Liver (tissue), 9 donors: ENCODE data around the gene CLDN12. TPM values are rescaled to one million over a fixed set of nuclear protein-coding genes. Genes with fewer than 3 reads are reported as not detected.

Experiments used
- DNase-seq: peaks from one replicate; pipeline ENCODE4 v3.0.0-alpha.2; 2017; ENCODE audit warnings: low spot score
- H3K27ac ChIP-seq, 2 donors: one replicate each; pipeline ENCODE4 v1.7.0; 2013; ENCODE audit warnings: inconsistent platforms in 2 of 2, low read length in 2 of 2, control low read depth in 1 of 2, low read depth in 1 of 2, mild to moderate bottlenecking in 1 of 2
- H3K27me3 ChIP-seq, 4 donors: one replicate each; pipeline versions ENCODE4 v1.6.1 to v1.7.0; 2013; ENCODE audit warnings: low read length in 3 of 4, inconsistent platforms in 1 of 4, mild to moderate bottlenecking in 1 of 4, moderate library complexity in 1 of 4; ENCODE audit not compliant: control insufficient read depth in 4 of 4, insufficient read depth in 4 of 4
- H3K36me3 ChIP-seq, 4 donors: one replicate each; pipeline versions ENCODE4 v1.6.1 to v1.7.0; 2013; ENCODE audit warnings: low read length in 3 of 4, mild to moderate bottlenecking in 3 of 4, low read depth in 1 of 4, moderate library complexity in 1 of 4; ENCODE audit not compliant: control insufficient read depth in 4 of 4, insufficient read depth in 3 of 4
- H3K4me1 ChIP-seq, 4 donors: one replicate each; pipeline versions ENCODE4 v1.6.1 to v1.7.0; 2013; ENCODE audit warnings: low read length in 3 of 4, mild to moderate bottlenecking in 3 of 4, moderate library complexity in 1 of 4; ENCODE audit not compliant: control insufficient read depth in 4 of 4, insufficient read depth in 4 of 4
- H3K4me3 ChIP-seq, 3 donors: one replicate each; pipeline versions ENCODE4 v1.6.1 to v1.7.0; 2013; ENCODE audit warnings: low read length in 3 of 3, control low read depth in 1 of 3, low read depth in 1 of 3, mild to moderate bottlenecking in 1 of 3
- H3K9ac ChIP-seq, 2 donors: one replicate each; pipeline ENCODE4 v1.7.0; 2013; ENCODE audit warnings: low read length in 2 of 2, mild to moderate bottlenecking in 2 of 2, moderate library complexity in 2 of 2, control low read depth in 1 of 2, low read depth in 1 of 2
- H3K9me3 ChIP-seq, 4 donors: one replicate each; pipeline versions ENCODE4 v1.6.1 to v1.7.0; 2013; ENCODE audit warnings: low read length in 3 of 4; ENCODE audit not compliant: control insufficient read depth in 4 of 4
- ATF3 ChIP-seq: IDR thresholded peaks from 2 replicates; pipeline ENCODE4 v1.6.1; 2016; ENCODE audit warnings: antibody characterized with exemption
- CTCF ChIP-seq: fragments of 150-350 bp; IDR thresholded peaks from 2 replicates; pipeline ENCODE4 v1.5.1; 2017; ENCODE audit warnings: improper control_type of control experiment, low read depth, low read length; ENCODE audit not compliant: missing input control
- EGR1 ChIP-seq, 2 donors: IDR thresholded peaks; 2 replicates each; pipeline ENCODE4 v1.6.1; 2016 to 2018; ENCODE audit warnings: antibody characterized with exemption in 2 of 2, low read depth in 2 of 2
- FOXA1 ChIP-seq: IDR thresholded peaks from 2 replicates; pipeline ENCODE4 v1.6.1; 2016; ENCODE audit warnings: antibody characterized with exemption
- FOXA2 ChIP-seq: IDR thresholded peaks from 2 replicates; pipeline ENCODE4 v1.6.1; 2016; ENCODE audit warnings: antibody characterized with exemption
- HNF4A ChIP-seq, 2 donors: conservative IDR thresholded peaks; 2 replicates each; pipeline ENCODE4 v1.6.1; 2016; ENCODE audit warnings: antibody characterized with exemption in 2 of 2, mild to moderate bottlenecking in 2 of 2
- HNF4G ChIP-seq: IDR thresholded peaks from 2 replicates; pipeline ENCODE4 v1.6.1; 2016; ENCODE audit warnings: antibody characterized with exemption
- JUND ChIP-seq, 2 donors: IDR thresholded peaks; 2 replicates each; pipeline ENCODE4 v1.6.1; 2016; ENCODE audit warnings: antibody characterized with exemption in 2 of 2
- RAD21 ChIP-seq, 2 donors: IDR thresholded peaks; 2 replicates each; pipeline ENCODE4 v1.6.1; 2016; ENCODE audit warnings: antibody characterized with exemption in 2 of 2, mild to moderate bottlenecking in 2 of 2
- RXRA ChIP-seq, 2 donors: IDR thresholded peaks; 2 replicates each; pipeline ENCODE4 v1.6.1; 2017 to 2018; ENCODE audit warnings: antibody characterized with exemption in 2 of 2, mild to moderate bottlenecking in 1 of 2
- SP1 ChIP-seq: IDR thresholded peaks from 2 replicates; pipeline ENCODE4 v1.6.1; 2018; ENCODE audit warnings: antibody characterized with exemption, mild to moderate bottlenecking
- TAF1 ChIP-seq: conservative IDR thresholded peaks from 2 replicates; pipeline ENCODE4 v1.6.1; 2016; ENCODE audit warnings: antibody characterized with exemption, mild to moderate bottlenecking
- YY1 ChIP-seq: IDR thresholded peaks from 2 replicates; pipeline ENCODE4 v1.6.1; 2016; ENCODE audit warnings: antibody characterized with exemption, mild to moderate bottlenecking
- ZBTB33 ChIP-seq: IDR thresholded peaks from 2 replicates; pipeline ENCODE4 v1.6.1; 2016; ENCODE audit warnings: antibody characterized with exemption
- WGBS: extraction: QIAGEN DNeasy Blood & Tissue Kit; methylation state at CpG from one replicate; pipeline ENCODE4 v1.1.7; 2013; 5-methylcytosine and 5-hydroxymethylcytosine counted together
- polyA plus RNA-seq, 2 donors: library from polyadenylated mRNA; stranded (reverse) in 1 of 2; unstranded in 1 of 2; fragments of 200-250 nt in 1 of 2; fragments of >200 nt in 1 of 2; fragmentation: Nextera tagmentation in 1 of 2; extraction: Ambion mirVana in 1 of 2; gene quantifications; one replicate each; pipeline versions ENCODE4 v1.2.1 to v1.2.3, GENCODE V29; 2013 to 2015
- total RNA-seq, 2 donors: library from RNA; depleted of rRNA; stranded (reverse); fragments of >200 nt; gene quantifications; one replicate each; pipeline ENCODE4 v1.2.3, GENCODE V29; 2014
- TF ChIP-seq, protein P1 (sequence below): IDR thresholded peaks from 2 replicates; pipeline ENCODE4 v1.6.1; 2016; ENCODE audit warnings: antibody characterized with exemption
- TF ChIP-seq, protein P2 (sequence below): IDR thresholded peaks from 2 replicates; pipeline ENCODE4 v1.6.1; 2016; ENCODE audit warnings: antibody characterized with exemption, mild to moderate bottlenecking
- donor health status: healthy.
- donor health status: healthy.
- donor health status: healthy.
- donor health status: healthy.
- donor health status: healthy.

CLDN12 gene
- total and polyA plus RNA-seq, 4 donors, result 22.5 to 50.0 (median 23.7) TPM

GRCh38 chr7:90432752-90433151, 29.5 kb downstream of the CLDN12 start (continued):
- TF ChIP-seq CTCF (no peak), RXRA (IDR thresholded peaks at IDR 0.05) (no peak), HNF4A (conservative IDR thresholded peaks at IDR 0.05) (no peak)

DNA sequence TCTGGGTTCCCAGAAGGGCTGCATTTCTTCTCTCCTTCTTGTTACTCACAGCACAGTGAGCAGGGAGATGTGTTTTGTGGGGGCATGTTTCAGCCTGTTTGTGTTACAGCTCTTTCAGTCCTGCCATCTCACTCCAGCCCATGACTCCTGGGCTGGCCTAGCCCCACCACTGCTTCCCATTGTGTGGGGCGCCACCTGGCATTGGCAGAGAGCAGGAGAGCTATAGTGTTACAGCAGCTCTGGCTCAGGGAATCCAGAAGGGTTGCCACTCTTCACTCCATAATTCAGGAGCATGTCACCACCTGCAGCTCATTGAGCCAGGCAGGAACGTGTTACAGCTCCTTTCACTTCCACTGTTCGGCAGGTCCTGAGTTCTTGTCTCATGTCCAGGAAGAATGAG, 30.0 kb downstream of the CLDN12 start:
- H3K4me3 ChIP-seq, result peak overlapping the region in 2 of 3 donors; percentile 4 to 23
- H3K9ac ChIP-seq, result no peak overlapping the region
- TF ChIP-seq, protein P1, sequence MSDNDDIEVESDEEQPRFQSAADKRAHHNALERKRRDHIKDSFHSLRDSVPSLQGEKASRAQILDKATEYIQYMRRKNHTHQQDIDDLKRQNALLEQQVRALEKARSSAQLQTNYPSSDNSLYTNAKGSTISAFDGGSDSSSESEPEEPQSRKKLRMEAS, result no peak
- TF ChIP-seq HNF4G (no peak), HNF4A (conservative IDR thresholded peaks at IDR 0.05) (no peak), SP1 (no peak), FOXA1 (no peak), JUND (IDR thresholded peaks at IDR 0.05) (no peak), EGR1 (IDR thresholded peaks at IDR 0.05; ENCODE audit: low read depth in 2 of 2) (no peak), ATF3 (no peak), ZBTB33 (no peak), RAD21 (IDR thresholded peaks at IDR 0.05) (no peak), CTCF (no peak), FOXA2 (no peak), TAF1 (no peak), YY1 (no peak)
- TF ChIP-seq, protein P2, sequence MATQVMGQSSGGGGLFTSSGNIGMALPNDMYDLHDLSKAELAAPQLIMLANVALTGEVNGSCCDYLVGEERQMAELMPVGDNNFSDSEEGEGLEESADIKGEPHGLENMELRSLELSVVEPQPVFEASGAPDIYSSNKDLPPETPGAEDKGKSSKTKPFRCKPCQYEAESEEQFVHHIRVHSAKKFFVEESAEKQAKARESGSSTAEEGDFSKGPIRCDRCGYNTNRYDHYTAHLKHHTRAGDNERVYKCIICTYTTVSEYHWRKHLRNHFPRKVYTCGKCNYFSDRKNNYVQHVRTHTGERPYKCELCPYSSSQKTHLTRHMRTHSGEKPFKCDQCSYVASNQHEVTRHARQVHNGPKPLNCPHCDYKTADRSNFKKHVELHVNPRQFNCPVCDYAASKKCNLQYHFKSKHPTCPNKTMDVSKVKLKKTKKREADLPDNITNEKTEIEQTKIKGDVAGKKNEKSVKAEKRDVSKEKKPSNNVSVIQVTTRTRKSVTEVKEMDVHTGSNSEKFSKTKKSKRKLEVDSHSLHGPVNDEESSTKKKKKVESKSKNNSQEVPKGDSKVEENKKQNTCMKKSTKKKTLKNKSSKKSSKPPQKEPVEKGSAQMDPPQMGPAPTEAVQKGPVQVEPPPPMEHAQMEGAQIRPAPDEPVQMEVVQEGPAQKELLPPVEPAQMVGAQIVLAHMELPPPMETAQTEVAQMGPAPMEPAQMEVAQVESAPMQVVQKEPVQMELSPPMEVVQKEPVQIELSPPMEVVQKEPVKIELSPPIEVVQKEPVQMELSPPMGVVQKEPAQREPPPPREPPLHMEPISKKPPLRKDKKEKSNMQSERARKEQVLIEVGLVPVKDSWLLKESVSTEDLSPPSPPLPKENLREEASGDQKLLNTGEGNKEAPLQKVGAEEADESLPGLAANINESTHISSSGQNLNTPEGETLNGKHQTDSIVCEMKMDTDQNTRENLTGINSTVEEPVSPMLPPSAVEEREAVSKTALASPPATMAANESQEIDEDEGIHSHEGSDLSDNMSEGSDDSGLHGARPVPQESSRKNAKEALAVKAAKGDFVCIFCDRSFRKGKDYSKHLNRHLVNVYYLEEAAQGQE, result no peak
- DNase-seq, result no peak
- 81% methylated on average over 3 of the region's 3 CpGs for WGBS
- H3K4me1 ChIP-seq, result no peaks in the 10 kb centered on the region
- H3K9me3 ChIP-seq, result peaks cover 0 to 9% (median 3%) of the 10 kb centered on the region in 4 donors
- peaks cover 0 to 1% (median 0%) of the 10 kb centered on the region in 4 donors for H3K36me3 ChIP-seq
- no peaks in the 10 kb centered on the region for H3K27me3 ChIP-seq
- H3K27ac ChIP-seq, result no peak overlapping the region
